ENCODE measurements around the gene SPOCK2. TPM values are rescaled to one million over a fixed set of nuclear protein-coding genes. Genes with fewer than 3 reads are reported as not detected.

SPOCK2 gene
- polyA plus RNA-seq, 1 experiment, result 0.04 TPM

DNA sequence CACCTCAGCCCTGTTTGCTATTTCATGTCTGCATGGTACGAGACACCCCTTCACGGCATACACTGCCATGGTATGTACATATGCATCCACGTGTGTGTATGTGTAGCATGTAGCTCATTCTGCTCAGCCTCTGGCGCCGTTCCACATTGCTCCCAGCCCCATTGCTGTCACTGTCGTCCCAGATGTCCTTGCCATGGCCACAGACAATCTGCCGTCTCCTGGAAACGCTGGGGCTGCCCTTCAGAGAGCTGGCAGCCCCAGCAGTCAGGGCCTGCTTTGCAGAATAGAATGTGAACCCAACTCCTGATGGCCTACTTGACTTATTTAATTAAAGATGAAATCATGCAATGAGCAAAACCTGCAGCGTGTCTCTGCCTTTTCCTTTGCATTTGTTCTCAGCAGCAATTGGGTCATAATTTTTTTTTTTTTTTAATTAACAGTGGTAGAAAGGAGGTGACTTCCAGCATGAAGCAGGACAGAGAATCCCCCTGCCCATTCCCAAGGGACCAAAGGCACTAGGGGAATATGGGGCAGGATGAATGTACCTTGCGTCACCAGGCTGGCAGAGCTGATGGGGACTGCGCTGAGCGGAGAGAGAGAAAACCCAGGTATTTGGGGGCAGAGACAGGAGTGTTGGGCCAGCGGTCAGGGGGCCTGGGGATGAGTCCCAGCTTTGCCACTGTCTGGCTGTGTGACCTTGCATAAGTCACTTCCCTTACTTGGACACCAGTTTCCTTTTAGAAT, 75.0 kb downstream of the SPOCK2 start:
- DNase-seq (ENCODE audit: low read depth), result no peak
- TF ChIP-seq, protein P1, sequence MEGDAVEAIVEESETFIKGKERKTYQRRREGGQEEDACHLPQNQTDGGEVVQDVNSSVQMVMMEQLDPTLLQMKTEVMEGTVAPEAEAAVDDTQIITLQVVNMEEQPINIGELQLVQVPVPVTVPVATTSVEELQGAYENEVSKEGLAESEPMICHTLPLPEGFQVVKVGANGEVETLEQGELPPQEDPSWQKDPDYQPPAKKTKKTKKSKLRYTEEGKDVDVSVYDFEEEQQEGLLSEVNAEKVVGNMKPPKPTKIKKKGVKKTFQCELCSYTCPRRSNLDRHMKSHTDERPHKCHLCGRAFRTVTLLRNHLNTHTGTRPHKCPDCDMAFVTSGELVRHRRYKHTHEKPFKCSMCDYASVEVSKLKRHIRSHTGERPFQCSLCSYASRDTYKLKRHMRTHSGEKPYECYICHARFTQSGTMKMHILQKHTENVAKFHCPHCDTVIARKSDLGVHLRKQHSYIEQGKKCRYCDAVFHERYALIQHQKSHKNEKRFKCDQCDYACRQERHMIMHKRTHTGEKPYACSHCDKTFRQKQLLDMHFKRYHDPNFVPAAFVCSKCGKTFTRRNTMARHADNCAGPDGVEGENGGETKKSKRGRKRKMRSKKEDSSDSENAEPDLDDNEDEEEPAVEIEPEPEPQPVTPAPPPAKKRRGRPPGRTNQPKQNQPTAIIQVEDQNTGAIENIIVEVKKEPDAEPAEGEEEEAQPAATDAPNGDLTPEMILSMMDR (IDR thresholded peaks at IDR 0.05; ENCODE audit: insufficient read depth, low read depth, low read length), result no peak
- no peak overlapping the region for H3K4me3 ChIP-seq (ENCODE audit: low read depth, low read length)
- H3K36me3 ChIP-seq (ENCODE audit: control insufficient read depth, insufficient read depth, low read length), result peaks cover 4% of the 10 kb centered on the region
- ChIA-PET POLR2A (no interaction called here), CTCF (interaction anchor here (1.2 to 1.4 kb wide), 3 partner anchors 35 to 58 kb away, joined by 3 to 4 read pairs (median 4); no protein-coding TSS in a partner anchor)
- H3K27me3 ChIP-seq (ENCODE audit: control insufficient read depth, insufficient read depth, low read length), result no peaks in the 10 kb centered on the region

DNA sequence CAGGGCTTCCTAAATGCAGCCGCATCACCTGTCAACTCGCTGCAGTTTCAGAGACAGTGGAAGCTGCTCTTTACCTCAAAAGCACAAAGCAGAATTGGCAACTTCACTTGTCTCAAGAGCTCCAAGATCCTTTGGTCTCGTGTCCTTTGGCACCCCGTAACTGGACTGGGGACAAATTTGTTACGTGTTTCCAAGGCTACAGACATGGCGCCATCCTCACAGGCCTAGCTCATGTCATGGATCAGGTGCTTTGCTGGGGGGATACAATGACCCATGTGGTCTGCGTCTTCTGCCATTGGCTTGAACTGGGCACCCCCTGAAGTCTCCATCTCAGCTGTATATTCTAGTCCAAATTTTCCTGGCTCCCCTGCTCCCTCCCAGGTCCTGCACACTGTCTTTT, 75.6 kb downstream of the SPOCK2 start:
- Histone ChIP-seq H3K36me3 (ENCODE audit: control insufficient read depth, insufficient read depth, low read length) (peaks cover 10% of the 10 kb centered on the region), H3K27me3 (ENCODE audit: control insufficient read depth, insufficient read depth, low read length) (no peaks in the 10 kb centered on the region), H3K4me3 (ENCODE audit: low read depth, low read length) (no peak overlapping the region)
- ChIA-PET POLR2A (no interaction called here), CTCF (interaction anchor here (1.2 to 1.4 kb wide), 2 partner anchors 55 to 57 kb away, joined by 3 to 4 read pairs; no protein-coding TSS in a partner anchor)
- DNase-seq (ENCODE audit: low read depth), result no peak
- TF ChIP-seq, protein P1 (IDR thresholded peaks at IDR 0.05; ENCODE audit: insufficient read depth, low read depth, low read length), result no peak

DNA sequence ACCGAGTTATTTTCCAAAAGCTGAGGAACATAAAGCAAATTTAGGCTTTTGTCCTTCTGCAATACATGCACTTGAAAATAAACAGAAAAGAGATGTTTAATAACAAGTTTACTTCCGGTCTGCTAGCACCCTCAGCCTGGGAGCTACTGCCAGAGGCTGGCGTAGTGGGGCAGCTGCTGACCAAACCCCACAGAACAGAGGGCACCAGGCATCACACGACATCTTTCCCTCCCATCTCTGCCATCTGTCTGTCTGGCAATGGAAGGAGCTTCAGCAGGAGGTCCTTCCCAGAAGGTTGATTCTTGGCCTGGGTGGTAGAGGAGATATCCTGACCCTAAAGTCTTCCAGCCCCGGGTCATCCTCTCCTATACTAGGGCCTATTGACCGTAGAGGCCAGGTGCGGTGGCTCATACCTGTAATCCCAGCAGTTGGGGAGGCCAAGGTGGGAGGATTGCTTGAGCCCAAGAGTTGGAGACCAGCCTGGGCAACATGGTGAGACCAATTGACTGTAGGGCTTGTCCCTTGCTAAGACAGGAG, 76.3 kb downstream of the SPOCK2 start:
- Histone ChIP-seq H3K4me3 (ENCODE audit: low read depth, low read length) (no peak overlapping the region), H3K36me3 (ENCODE audit: control insufficient read depth, insufficient read depth, low read length) (peaks cover 14% of the 10 kb centered on the region), H3K27me3 (ENCODE audit: control insufficient read depth, insufficient read depth, low read length) (no peaks in the 10 kb centered on the region)
- TF ChIP-seq, protein P1 (IDR thresholded peaks at IDR 0.05; ENCODE audit: insufficient read depth, low read depth, low read length), result no peak
- DNase-seq (ENCODE audit: low read depth), result no peak
- ChIA-PET CTCF (interaction anchor here (1.2 kb wide), 1 partner anchor 55 kb away, joined by 3 read pairs; no protein-coding TSS in a partner anchor), POLR2A (no interaction called here)

DNA sequence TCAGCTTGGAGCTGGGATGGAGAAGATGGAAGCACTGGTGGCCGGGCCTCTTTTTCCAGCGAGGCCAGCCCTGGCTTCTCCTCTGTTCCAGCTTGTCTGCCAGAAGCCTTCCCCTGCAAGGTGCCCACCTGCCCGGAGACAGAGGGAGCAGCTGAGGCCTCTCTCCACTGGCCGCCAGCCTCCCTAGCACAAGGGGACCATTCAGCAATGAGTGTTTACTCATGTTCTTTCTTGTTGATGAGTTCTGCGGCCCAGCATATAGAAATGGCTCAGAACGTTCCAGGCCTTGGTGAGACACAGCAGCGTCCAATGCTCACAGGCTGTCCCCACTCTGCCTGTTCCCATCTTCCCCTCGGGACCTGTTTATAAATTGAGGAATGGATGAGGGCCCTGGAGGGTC, 76.9 kb downstream of the SPOCK2 start:
- Histone ChIP-seq H3K36me3 (ENCODE audit: control insufficient read depth, insufficient read depth, low read length) (peaks cover 16% of the 10 kb centered on the region), H3K27me3 (ENCODE audit: control insufficient read depth, insufficient read depth, low read length) (no peaks in the 10 kb centered on the region), H3K4me3 (ENCODE audit: low read depth, low read length) (no peak overlapping the region)
- no peak for DNase-seq (ENCODE audit: low read depth)
- TF ChIP-seq, protein P1 (IDR thresholded peaks at IDR 0.05; ENCODE audit: insufficient read depth, low read depth, low read length), result no peak
- ChIA-PET CTCF (interaction anchor here (0.5 to 1.1 kb wide), 2 partner anchors 54 to 73 kb away, joined by 3 read pairs; no protein-coding TSS in a partner anchor), POLR2A (no interaction called here)

DNA sequence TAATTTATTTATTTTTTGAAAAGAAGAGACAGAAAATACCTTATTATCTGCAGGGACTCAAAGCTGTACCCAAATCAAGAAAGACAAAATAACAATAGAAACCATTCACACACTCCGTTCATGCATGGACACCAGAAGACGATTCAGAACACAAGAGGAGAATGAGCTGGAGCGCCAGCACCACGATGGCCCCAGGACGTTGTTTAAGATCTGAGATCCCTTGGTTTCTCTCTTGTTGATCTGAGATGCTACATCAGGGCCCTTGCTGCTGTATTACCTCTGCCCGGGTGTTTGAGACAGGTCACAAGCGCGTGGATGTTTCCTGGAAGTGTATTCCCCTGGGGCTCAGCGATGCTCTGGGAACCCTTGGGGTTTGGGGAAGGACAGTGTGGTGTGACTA, 77.3 kb downstream of the SPOCK2 start:
- Histone ChIP-seq H3K27me3 (ENCODE audit: control insufficient read depth, insufficient read depth, low read length) (no peaks in the 10 kb centered on the region), H3K36me3 (ENCODE audit: control insufficient read depth, insufficient read depth, low read length) (peaks cover 16% of the 10 kb centered on the region), H3K4me3 (ENCODE audit: low read depth, low read length) (no peak overlapping the region)
- ChIA-PET POLR2A (no interaction called here), CTCF (interaction anchor here (0.5 to 1.1 kb wide), 3 partner anchors 38 to 72 kb away, joined by 3 to 4 read pairs (median 3); no protein-coding TSS in a partner anchor)
- no peak for DNase-seq (ENCODE audit: low read depth)
- TF ChIP-seq, protein P1 (IDR thresholded peaks at IDR 0.05; ENCODE audit: insufficient read depth, low read depth, low read length), result no peak
